KMS-11 (cell line): ENCODE measurements around the gene CSRP2.

Experiments used
- H2AFZ ChIP-seq: fragments of 200-600 bp; sonication (generic); 2 replicates; pipeline ENCODE4 v1.6.1; 2016; ENCODE audit warnings: antibody characterized with exemption, mixed run types, low read depth
- H3K27ac ChIP-seq: fragments of 200-600 bp; sonication (generic); 2 replicates; pipeline ENCODE4 v1.6.1; 2016; ENCODE audit warnings: mild to moderate bottlenecking, mixed run types
- H3K27me3 ChIP-seq: fragments of 200-600 bp; sonication (generic); 2 replicates; pipeline ENCODE4 v1.6.1; 2017; ENCODE audit warnings: mild to moderate bottlenecking, low read depth, mixed run types, moderate library complexity; ENCODE audit not compliant: insufficient read depth
- H3K36me3 ChIP-seq: fragments of 200-600 bp; sonication (generic); 2 replicates; pipeline ENCODE4 v1.6.1; 2017; ENCODE audit warnings: mild to moderate bottlenecking, mixed run types; ENCODE audit not compliant: insufficient read depth
- H3K4me1 ChIP-seq: fragments of 200-600 bp; sonication (generic); 2 replicates; pipeline ENCODE4 v1.6.1; 2016; ENCODE audit warnings: mild to moderate bottlenecking, low read depth, mixed run types; ENCODE audit not compliant: poor library complexity, severe bottlenecking
- H3K4me2 ChIP-seq: fragments of 200-600 bp; sonication (generic); 2 replicates; pipeline ENCODE4 v1.7.0; 2016; ENCODE audit warnings: mild to moderate bottlenecking, mixed run types
- H3K4me3 ChIP-seq: fragments of 200-600 bp; sonication (generic); IDR thresholded peaks from 2 replicates; pipeline ENCODE4 v1.6.1; 2017; ENCODE audit warnings: low read depth, low read length, mixed read lengths; ENCODE audit not compliant: insufficient read depth
- H3K79me2 ChIP-seq: fragments of 200-600 bp; sonication (generic); 2 replicates; pipeline ENCODE4 v1.6.1; 2016; ENCODE audit warnings: low read depth, mixed run types; ENCODE audit not compliant: insufficient read depth
- H3K9ac ChIP-seq: fragments of 200-600 bp; sonication (generic); 2 replicates; pipeline ENCODE4 v1.6.1; 2016; ENCODE audit warnings: mild to moderate bottlenecking, mixed run types
- H4K20me1 ChIP-seq: fragments of 200-600 bp; sonication (generic); 2 replicates; pipeline ENCODE4 v1.6.1; 2016; ENCODE audit warnings: mild to moderate bottlenecking, mixed run types; ENCODE audit not compliant: insufficient read depth
- CTCF ChIP-seq: fragments of 200-600 bp; sonication (generic); conservative IDR thresholded peaks from 2 replicates; pipeline ENCODE4 v1.6.1; 2017; ENCODE audit warnings: low read depth, mild to moderate bottlenecking, antibody characterized with exemption, low read length, moderate library complexity, mixed read lengths

Gene CSRP2

GRCh38 chr12:76810671-76811419 lies 68.0 kb downstream of the CSRP2 start:
- Histone ChIP-seq H3K4me2 (no peak overlapping the region), H3K4me3 (no peak overlapping the region), H3K27ac (no peak overlapping the region), H3K4me1 (no peaks in the 10 kb centered on the region), H3K9ac (no peak overlapping the region), H4K20me1 (no peaks in the 10 kb centered on the region), H3K79me2 (no peaks in the 10 kb centered on the region), H3K36me3 (no peaks in the 10 kb centered on the region), H3K27me3 (no peaks in the 10 kb centered on the region), H2AFZ (no peak overlapping the region)
- no peak for TF ChIP-seq CTCF
